Neural progenitor cell (in vitro differentiated cells): ENCODE results near the gene ANKRD53. TPM values are rescaled to one million over a fixed set of nuclear protein-coding genes. Genes with fewer than 3 reads are reported as not detected.

Experiments used
- DNase-seq: peaks from one replicate; pipeline ENCODE4 v3.0.0-alpha.2; 2016; ENCODE audit warnings: low spot score
- H2AFZ ChIP-seq: fragments of 200-600 bp; sonication (generic); replicated peaks from 2 replicates; pipeline ENCODE4 v1.6.1; 2016; ENCODE audit warnings: antibody characterized with exemption
- H3F3A ChIP-seq: fragments of 200-600 bp; sonication (generic); 2 replicates; pipeline ENCODE4 v1.6.1; 2016; ENCODE audit warnings: antibody characterized with exemption, low read depth
- H3K27ac ChIP-seq: fragments of 200-600 bp; sonication (generic); 2 replicates; pipeline ENCODE4 v1.5.1; 2016; ENCODE audit warnings: mild to moderate bottlenecking
- H3K27me3 ChIP-seq: fragments of 200-600 bp; sonication (generic); 2 replicates; pipeline ENCODE4 v1.6.1; 2016; ENCODE audit warnings: mild to moderate bottlenecking, moderate library complexity
- H3K36me3 ChIP-seq: fragments of 200-600 bp; sonication (generic); 2 replicates; pipeline ENCODE4 v1.5.1; 2016
- H3K4me1 ChIP-seq: fragments of 200-600 bp; sonication (generic); 2 replicates; pipeline ENCODE4 v1.6.1; 2016; ENCODE audit warnings: mixed run types
- H3K4me2 ChIP-seq: fragments of 200-600 bp; sonication (generic); 2 replicates; pipeline ENCODE4 v1.6.1; 2016
- H3K4me3 ChIP-seq: fragments of 200-600 bp; sonication (generic); 2 replicates; pipeline ENCODE4 v1.5.1; 2016
- H3K79me2 ChIP-seq: fragments of 200-600 bp; sonication (generic); 2 replicates; pipeline ENCODE4 v1.6.1; 2016; ENCODE audit warnings: low read depth
- H3K9ac ChIP-seq: fragments of 200-600 bp; sonication (generic); 2 replicates; pipeline ENCODE4 v1.6.1; 2016
- H3K9me3 ChIP-seq: fragments of 200-600 bp; sonication (generic); 2 replicates; pipeline ENCODE4 v1.5.1; 2016; ENCODE audit warnings: low read depth
- H4K20me1 ChIP-seq: fragments of 200-600 bp; sonication (generic); 2 replicates; pipeline ENCODE4 v1.6.1; 2016; ENCODE audit warnings: low read depth
- H3K27ac Mint-ChIP-seq: 3 replicates; pipeline ENCODE4 v1.8.0; 2021; ENCODE audit warnings: mixed read lengths
- H3K27me3 Mint-ChIP-seq: 2 replicates; pipeline ENCODE4 v1.8.0; 2022; ENCODE audit warnings: low read depth, mild to moderate bottlenecking, inconsistent platforms, moderate library complexity, mixed read lengths; ENCODE audit not compliant: insufficient read depth
- H3K36me3 Mint-ChIP-seq: 3 replicates; pipeline ENCODE4 v1.8.0; 2021; ENCODE audit warnings: mixed read lengths
- H3K4me1 Mint-ChIP-seq: 3 replicates; pipeline ENCODE4 v1.8.0; 2021; ENCODE audit warnings: mixed read lengths
- H3K4me3 Mint-ChIP-seq: 3 replicates; pipeline ENCODE4 v1.8.0; 2021; ENCODE audit warnings: mild to moderate bottlenecking, moderate library complexity, mixed read lengths
- H3K9me3 Mint-ChIP-seq: 3 replicates; pipeline ENCODE4 v1.8.0; 2020; ENCODE audit warnings: mixed read lengths
- CTCF ChIP-seq: fragments of 200-600 bp; sonication (generic); IDR thresholded peaks from 2 replicates; pipeline ENCODE4 v1.5.1; 2017; ENCODE audit warnings: antibody characterized with exemption, mild to moderate bottlenecking
- EZH2 ChIP-seq: fragments of 200-600 bp; sonication (generic); IDR thresholded peaks from 2 replicates; pipeline ENCODE4 v1.6.1; 2017; ENCODE audit warnings: antibody characterized with exemption, mild to moderate bottlenecking, moderate library complexity
- EZH2phosphoT487 ChIP-seq: fragments of 200-600 bp; sonication (generic); IDR thresholded peaks from 2 replicates; pipeline ENCODE4 v1.6.1; 2017; ENCODE audit warnings: antibody characterized with exemption
- total RNA-seq: library from RNA; depleted of rRNA; stranded (reverse); fragments of >200 nt; gene quantifications from 2 replicates; pipeline ENCODE4 v1.2.3, GENCODE V29; 2015; ENCODE audit warnings: low replicate concordance

The ANKRD53 gene
- total RNA-seq, 1 donor from 2014 or later: not detected

DNA sequence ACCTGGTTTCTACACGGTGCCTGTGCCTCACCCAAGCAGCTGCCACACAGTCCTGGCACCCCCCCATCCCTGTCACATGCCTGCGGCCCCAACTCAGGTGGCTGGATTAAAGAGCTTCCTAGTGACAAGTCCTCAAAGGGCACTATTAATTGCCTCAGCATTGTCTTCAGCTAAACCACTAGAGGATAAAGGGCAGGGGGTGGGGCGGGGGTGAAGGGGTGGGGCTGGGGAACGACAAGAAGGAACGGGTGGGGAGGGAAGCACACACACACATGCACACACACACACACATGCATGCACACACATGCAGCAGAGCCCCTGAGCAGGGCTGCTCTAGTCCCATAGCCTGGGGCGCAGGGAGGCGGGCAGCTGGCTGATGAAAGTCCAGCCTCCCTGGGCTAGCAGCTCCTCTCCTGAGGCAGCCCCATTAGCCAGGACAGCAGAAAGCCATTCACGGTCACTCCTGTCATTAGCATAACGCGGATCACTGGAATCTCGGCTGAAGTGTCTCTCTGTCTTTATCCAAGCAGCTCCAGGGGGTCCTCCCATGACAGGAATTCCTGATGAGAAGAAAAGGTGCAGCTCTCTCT is 23.6 kb downstream of the ANKRD53 start:
- Mint-ChIP-seq H3K27ac (peak overlapping the region; percentile 78), H3K4me1 (peaks cover 20% of the 10 kb centered on the region), H3K9me3 (no peaks in the 10 kb centered on the region), H3K4me3 (peak overlapping the region; percentile 68), H3K27me3 (peaks cover 5% of the 10 kb centered on the region), H3K36me3 (no peaks in the 10 kb centered on the region)
- Histone ChIP-seq H3F3A (peaks cover 18% of the 10 kb centered on the region), H3K27ac (no peak overlapping the region), H2AFZ (no peak overlapping the region), H4K20me1 (no peaks in the 10 kb centered on the region), H3K9me3 (no peaks in the 10 kb centered on the region), H3K9ac (no peak overlapping the region), H3K79me2 (no peaks in the 10 kb centered on the region), H3K4me2 (peak overlapping the region; percentile 78), H3K4me3 (peak overlapping the region; percentile 37), H3K27me3 (peaks cover 26% of the 10 kb centered on the region), H3K4me1 (peaks cover 18% of the 10 kb centered on the region), H3K36me3 (no peaks in the 10 kb centered on the region)
- peak; percentile 89 for DNase-seq
- TF ChIP-seq EZH2: no peak
- TF ChIP-seq EZH2phosphoT487: no peak
- TF ChIP-seq CTCF: no peak

DNA sequence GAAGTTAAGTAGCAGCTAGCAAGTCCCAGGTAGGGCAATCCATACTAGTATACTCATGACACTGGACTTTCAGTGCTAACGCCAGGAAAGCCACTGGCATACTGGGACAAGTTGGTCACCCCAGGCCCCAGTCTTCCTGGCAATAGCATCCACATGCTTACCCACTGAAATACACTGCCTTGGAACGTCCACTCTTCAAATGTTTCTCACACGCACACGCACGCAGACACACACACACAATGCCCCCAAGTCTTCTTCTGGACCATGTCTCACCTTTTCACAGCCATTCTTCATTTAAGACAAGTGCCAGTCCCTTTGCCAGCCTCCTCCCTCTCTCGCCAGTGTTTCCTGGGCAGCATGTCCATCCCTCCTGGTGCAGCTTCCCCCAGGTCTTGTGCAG is 25.0 kb downstream of the ANKRD53 start:
- Mint-ChIP-seq H3K9me3 (no peaks in the 10 kb centered on the region), H3K27me3 (peaks cover 5% of the 10 kb centered on the region), H3K36me3 (no peaks in the 10 kb centered on the region), H3K4me1 (peaks cover 20% of the 10 kb centered on the region), H3K4me3 (peak overlapping the region; percentile 1), H3K27ac (peak overlapping the region; percentile 0)
- Histone ChIP-seq H3K4me3 (no peak overlapping the region), H3K4me1 (peaks cover 18% of the 10 kb centered on the region), H3F3A (peaks cover 18% of the 10 kb centered on the region), H3K36me3 (no peaks in the 10 kb centered on the region), H3K27ac (no peak overlapping the region), H3K9ac (no peak overlapping the region), H4K20me1 (no peaks in the 10 kb centered on the region), H3K4me2 (no peak overlapping the region), H3K9me3 (no peaks in the 10 kb centered on the region), H3K79me2 (no peaks in the 10 kb centered on the region), H3K27me3 (peaks cover 13% of the 10 kb centered on the region), H2AFZ (no peak overlapping the region)
- no peak for DNase-seq
- no peak for TF ChIP-seq CTCF
- no peak for TF ChIP-seq EZH2
- TF ChIP-seq EZH2phosphoT487: no peak

DNA sequence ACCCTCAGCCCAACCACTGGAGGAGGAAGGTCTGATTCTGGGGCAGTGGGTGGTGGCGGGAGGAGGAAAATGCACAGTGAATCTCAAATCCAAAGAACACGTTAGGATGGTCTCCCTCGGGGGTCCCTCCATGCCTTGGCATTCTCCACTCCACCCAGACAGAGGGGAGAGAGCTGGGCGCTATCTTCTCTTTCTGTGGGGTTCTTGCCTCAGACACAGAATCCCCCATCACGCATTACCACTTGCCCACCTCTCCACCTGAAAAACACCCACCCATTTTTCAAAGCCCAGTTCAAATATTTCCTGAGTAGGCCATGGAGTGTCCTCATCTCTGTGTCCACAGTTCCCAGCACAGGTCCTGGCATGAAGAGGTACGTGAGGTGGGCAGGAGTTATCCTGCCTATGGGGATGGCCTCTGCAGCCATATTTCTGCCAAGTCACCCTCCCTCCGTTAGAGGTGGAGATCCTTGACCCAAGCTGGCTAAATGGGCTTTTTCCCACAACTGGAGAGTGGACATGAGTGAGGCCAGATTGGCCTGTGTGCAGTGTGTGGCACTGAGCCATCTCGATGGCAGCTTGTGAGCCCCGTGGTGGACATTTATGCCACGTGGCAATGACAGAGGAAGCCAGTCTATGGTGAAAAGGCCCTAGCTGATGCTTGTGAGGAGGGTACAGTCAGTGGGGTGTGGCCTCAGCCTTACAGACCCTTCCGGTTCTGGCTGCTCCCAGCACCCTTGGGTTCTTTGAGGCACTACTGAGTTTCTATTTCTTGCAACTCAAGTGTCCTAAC is 25.7 kb downstream of the ANKRD53 start:
- no peaks in the 10 kb centered on the region for H4K20me1 ChIP-seq
- Mint-ChIP-seq H3K27ac (peak overlapping the region; percentile 69), H3K9me3 (no peaks in the 10 kb centered on the region), H3K27me3 (peaks cover 7% of the 10 kb centered on the region), H3K4me3 (no peak overlapping the region), H3K4me1 (peaks cover 20% of the 10 kb centered on the region), H3K36me3 (no peaks in the 10 kb centered on the region)
- no peak overlapping the region for H3K4me3 ChIP-seq
- H3K79me2 ChIP-seq: no peaks in the 10 kb centered on the region
- H3K36me3 ChIP-seq: no peaks in the 10 kb centered on the region
- no peak overlapping the region for H3K27ac ChIP-seq
- peaks cover 18% of the 10 kb centered on the region for H3F3A ChIP-seq
- no peak overlapping the region for H3K4me2 ChIP-seq
- peaks cover 6% of the 10 kb centered on the region for H3K27me3 ChIP-seq
- no peak overlapping the region for H2AFZ ChIP-seq
- H3K4me1 ChIP-seq: peaks cover 18% of the 10 kb centered on the region
- DNase-seq: no peak
- H3K9me3 ChIP-seq: no peaks in the 10 kb centered on the region
- H3K9ac ChIP-seq: no peak overlapping the region
- TF ChIP-seq EZH2 (no peak), EZH2phosphoT487 (no peak), CTCF (no peak)
